ENCODE measurements around the gene ATP5F1D.
"Not testable (repeated sequence)": the region's sequence is repeated elsewhere in the genome, so short reads cannot be mapped to it uniquely, and the experiment has no call there.

ATP5F1D gene

DNA sequence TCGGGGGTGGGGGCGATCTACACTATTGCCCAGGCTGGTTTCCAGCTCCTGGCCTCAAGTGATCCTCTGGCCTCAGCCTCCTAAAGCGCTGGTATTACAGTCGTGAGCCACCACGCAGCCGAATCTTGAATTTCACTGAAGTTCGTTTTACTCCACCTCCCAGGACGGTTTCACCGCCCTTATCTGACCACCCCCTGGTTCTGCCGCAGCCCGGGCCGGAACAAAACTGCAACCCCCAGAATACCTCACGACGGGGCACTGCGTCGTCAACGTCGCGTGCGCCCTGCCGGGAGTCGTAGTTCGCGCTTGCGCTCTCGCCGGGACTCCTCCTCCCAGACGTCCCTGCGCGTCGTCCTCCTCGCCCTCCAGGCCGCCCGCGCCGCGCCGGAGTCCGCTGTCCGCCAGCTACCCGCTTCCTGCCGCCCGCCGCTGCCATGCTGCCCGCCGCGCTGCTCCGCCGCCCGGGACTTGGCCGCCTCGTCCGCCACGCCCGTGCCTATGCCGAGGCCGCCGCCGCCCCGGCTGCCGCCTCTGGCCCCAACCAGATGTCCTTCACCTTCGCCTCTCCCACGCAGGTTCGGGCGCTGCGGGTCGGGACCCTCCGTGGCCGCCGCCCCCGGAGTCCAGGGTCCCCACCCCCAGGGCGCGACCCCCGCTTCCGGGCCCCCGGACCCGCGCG is at the start of gene ATP5F1D:
Gene ATP5F1D (plus strand): TSS at position 335 of the 679 bp plus-strand sequence. CDS start 100 bp downstream, at position 435.
- peak; percentile 82 for DNase-seq

DNA sequence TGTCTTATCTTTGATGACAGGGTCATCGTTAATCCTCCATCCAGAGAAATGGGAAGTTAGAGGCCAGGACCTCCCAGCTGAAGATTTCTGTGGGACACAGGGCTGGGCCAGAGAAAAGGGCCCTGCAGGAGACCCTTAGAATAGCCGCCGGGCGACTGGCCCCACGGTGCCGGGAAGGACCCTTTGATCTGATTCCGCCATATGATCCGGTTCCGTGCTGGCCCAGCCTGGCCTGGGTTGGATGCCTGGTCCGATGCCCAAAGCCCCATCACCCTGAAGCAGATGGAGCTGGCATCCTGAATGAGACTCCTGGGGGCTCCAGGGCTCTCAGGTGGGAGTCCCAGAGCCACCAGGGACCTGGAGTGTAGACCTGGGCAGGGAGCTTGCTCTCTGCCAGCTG is 42.0 kb upstream of the ATP5F1D start:
- DNase-seq, result no peak

DNA sequence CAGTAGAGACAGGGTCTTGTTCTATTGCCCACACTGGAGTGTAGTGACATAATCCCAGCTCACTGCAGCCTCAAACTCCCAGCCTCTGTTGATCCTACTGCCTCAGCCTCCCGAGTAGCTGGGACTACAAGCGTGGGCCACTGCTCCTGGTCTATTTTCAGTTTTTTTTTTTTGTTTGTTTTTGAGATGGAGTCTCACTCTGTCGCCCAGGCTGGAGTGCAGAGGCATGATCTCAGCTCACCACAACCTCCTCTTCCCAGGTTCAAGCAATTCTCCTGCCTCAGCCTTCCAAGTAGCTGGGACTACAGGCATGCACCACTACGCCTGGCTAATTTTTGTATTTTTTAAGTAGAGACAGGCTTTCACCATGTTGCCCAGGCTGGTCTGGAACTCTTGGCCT is 40.9 kb upstream of the ATP5F1D start:
- not testable (repeated sequence) for DNase-seq

DNA sequence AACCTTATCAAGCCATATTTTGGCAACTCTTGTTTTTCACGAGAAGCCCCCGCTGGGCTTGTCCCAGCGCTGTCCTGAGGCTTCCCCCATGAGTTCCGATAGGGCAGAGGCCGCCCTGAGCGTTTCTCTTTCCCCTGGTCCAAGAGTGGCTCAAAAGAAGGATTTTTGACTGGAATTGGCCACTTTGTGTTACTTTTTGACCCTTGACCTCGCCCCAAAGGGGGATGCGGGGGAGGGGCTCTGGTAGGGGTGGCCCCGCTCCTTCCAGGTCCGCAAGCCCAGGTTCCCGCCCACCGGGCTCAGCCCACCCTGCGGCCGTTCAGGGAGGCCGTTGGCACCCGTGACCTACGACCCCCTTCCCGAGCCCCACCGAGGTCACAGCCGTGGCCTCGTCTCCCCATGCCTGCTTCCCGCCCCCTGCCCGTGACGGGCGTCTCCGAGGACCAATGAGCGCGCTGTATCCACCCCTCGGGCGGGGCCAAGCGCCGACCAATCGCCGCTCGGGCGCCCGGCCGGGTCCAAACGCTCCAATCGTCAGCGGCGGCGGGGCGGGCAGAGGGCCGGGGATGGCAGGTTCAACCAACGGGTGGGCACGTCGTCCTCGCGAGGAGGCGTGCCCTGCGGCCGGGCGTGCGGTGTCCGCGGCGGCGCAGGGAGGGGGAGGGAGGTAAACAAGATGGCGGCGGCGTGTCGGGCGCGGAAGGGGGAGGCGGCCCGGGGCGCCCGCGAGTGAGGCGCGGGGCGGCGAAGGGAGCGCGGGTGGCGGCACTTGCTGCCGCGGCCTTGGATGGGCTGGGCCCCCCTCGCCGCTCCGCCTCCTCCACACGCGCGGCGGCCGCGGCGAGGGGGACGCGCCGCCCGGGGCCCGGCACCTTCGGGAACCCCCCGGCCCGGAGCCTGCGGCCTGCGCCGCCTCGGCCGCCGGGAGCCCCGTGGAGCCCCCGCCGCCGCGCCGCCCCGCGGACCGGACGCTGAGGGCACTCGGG is 36.1 kb upstream of the ATP5F1D start, which contains the start of gene STK11:
Gene STK11 (plus strand): TSS at position 665 of the 986 bp plus-strand sequence. CDS start 1,136 bp downstream, outside the sequence.
- peak; percentile 78 for DNase-seq

DNA sequence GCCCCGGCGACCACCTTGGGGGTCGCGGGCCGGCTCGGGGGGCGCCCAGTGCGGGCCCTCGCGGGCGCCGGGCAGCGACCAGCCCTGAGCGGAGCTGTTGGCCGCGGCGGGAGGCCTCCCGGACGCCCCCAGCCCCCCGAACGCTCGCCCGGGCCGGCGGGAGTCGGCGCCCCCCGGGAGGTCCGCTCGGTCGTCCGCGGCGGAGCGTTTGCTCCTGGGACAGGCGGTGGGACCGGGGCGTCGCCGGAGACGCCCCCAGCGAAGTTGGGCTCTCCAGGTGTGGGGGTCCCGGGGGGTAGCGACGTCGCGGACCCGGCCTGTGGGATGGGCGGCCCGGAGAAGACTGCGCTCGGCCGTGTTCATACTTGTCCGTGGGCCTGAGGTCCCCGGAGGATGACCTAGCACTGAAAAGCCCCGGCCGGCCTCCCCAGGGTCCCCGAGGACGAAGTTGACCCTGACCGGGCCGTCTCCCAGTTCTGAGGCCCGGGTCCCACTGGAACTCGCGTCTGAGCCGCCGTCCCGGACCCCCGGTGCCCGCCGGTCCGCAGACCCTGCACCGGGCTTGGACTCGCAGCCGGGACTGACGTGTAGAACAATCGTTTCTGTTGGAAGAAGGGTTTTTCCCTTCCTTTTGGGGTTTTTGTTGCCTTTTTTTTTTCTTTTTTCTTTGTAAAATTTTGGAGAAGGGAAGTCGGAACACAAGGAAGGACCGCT is 35.2 kb upstream of the ATP5F1D start:
- no peak for DNase-seq

DNA sequence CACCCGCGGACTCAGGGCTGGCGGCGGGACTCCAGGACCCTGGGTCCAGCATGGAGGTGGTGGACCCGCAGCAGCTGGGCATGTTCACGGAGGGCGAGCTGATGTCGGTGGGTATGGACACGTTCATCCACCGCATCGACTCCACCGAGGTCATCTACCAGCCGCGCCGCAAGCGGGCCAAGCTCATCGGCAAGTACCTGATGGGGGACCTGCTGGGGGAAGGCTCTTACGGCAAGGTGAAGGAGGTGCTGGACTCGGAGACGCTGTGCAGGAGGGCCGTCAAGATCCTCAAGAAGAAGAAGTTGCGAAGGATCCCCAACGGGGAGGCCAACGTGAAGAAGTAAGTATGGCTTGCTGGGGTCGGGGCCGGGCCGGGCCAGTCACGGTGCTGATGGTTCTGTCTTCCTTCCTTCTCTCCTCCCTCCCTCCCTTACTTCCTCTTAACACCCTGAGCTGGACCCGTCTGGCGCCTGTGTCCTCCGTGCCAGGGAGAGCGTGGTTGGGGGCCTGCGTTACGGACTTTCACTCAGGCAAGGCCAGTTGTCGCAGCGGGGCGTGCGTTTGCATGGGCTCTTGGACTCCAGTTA is 34.6 kb upstream of the ATP5F1D start:
- no peak for DNase-seq

DNA sequence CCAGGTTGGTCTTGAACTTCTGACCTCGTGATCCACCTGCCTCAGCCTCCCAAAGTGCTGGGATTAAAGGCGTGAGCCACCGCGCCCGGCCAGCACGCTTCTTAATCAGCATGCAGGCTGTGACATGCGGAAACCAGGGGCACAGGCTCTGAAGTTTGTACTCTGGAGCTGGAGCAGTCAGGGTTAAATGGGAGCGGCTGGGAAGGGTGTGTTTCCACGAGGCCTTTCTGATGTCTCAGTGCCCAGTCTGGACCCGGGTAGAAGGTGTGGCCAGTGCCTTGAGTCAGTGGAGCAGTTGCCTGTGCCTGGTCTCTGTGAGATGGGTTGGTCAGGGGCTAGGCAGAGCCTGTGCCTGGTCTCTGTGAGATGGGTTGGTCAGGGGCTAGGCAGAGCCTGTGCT is 32.7 kb upstream of the ATP5F1D start:
- DNase-seq, result not testable (repeated sequence)

DNA sequence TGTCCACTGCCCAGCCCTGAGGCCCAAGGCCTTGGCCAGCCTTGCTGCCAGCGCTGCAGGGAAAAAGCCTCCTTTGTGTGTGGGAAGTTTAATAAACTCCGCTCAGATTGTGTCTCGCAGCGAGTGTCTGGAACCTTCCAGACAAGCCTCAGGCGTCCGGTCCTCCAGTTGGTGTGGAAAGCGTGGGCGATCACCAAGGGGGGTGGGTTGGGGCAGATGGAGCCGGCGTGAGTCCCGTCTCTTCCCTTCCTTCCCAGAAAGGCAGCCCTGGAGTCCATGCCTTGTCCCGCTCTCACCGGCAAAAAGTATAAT is 31.4 kb upstream of the ATP5F1D start:
- DNase-seq, result no peak

DNA sequence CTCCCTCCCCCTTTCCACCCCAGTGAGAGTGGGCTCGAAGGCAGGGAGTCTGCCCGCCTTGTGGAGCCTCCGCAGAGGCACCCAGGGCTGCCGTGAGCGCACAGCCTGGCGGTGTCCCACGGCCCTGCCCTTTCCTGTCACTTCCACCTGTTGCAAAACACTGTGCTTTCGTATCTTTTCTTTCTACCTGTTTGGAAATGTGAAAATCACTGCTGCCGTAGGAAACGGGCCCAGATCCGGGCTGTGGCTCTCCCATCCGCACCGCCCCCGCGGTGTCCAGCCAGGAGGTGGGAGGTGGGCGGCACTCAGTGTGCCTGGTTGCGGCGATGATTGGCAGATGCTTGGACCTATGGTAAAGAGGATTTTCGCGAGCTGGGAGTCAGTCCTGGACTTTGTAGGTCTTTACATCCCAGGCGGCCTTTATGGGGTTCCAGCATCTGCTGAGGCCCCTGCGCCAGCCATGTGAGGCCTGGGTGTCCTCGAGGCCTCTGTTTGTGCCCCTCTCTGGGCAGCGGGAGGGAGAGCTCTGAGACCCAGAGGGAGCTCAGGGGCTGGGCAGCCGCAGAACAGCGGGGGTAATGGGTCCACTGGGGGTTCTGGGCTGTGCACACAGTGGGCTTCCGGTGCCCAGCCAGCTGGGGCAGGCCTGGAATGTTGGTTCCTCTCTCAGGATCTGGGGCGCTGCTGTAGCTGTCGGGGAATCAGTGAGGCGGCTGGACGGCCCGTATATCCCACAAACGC is 29.9 kb upstream of the ATP5F1D start:
- DNase-seq, result no peak

DNA sequence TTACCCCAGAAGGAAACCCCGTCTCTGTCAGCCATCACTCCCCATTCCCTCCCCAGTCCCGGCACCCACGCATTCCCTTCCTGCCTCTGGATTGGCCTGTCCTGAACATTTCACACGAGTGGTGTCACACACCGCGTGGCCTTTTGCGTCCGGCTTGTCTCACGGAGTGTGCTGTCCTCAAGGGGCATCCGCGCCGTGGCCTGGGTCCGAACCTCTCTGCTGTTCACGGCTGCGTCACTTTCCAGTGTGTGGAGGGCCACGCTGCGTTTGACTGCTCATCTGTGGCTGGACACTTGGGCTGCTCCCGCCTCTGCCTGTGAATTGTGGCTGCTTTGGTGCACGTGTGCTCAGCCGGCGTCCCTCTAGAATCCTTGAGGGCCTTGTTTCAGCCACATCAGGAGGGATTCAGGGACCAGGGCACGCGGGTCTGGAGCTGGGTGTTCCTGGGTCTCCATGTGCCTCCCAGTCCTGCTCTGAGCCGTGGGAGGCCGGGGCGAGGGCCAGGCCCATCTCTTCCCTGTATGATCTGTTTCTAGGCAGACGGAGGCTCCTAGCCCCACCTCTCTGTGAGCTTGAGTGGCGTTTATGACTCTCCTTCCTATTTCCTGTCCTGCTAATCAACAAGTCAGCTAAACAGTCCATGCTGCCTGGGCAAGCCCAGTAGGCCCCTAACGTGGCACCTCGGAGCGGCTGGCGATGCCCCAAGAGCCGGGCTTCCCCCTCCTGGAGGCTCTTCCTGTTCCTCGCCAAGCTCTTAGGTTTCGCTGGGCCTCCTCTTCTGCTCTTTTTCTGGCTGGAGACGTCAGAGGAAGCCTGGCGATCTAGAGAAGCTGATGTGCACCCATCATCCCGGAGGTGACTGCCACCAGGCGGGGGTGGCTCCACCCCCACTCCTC is 27.9 kb upstream of the ATP5F1D start:
- DNase-seq, result no peak

DNA sequence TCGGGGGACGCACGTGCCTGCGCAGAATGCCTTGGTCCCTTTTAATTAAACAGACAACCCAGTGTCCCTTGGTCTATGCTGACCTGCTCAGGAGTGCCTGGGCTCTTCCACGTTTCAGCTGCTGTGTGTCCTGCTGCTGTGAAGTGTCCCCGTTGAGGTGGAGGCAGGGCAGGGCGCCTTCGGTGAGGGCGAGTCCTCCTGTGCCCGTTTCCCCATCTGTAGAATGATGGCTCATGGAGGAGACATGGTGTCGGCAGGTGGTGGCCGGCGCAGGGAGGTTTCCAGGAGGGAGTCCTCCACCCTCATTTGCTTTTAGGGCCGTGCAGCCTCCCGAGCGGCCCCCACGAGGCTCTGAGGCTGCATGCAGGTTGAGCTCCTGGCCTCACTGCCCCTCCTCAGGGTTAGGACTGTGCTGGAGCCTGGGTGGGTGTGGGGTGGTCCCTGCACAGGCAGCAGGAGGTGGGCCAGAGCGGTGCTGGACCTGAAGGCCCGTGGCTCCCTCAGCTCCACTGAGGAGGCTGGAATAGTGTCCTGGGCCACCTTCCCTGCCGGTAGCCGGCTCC is 27.2 kb upstream of the ATP5F1D start:
- no peak for DNase-seq

DNA sequence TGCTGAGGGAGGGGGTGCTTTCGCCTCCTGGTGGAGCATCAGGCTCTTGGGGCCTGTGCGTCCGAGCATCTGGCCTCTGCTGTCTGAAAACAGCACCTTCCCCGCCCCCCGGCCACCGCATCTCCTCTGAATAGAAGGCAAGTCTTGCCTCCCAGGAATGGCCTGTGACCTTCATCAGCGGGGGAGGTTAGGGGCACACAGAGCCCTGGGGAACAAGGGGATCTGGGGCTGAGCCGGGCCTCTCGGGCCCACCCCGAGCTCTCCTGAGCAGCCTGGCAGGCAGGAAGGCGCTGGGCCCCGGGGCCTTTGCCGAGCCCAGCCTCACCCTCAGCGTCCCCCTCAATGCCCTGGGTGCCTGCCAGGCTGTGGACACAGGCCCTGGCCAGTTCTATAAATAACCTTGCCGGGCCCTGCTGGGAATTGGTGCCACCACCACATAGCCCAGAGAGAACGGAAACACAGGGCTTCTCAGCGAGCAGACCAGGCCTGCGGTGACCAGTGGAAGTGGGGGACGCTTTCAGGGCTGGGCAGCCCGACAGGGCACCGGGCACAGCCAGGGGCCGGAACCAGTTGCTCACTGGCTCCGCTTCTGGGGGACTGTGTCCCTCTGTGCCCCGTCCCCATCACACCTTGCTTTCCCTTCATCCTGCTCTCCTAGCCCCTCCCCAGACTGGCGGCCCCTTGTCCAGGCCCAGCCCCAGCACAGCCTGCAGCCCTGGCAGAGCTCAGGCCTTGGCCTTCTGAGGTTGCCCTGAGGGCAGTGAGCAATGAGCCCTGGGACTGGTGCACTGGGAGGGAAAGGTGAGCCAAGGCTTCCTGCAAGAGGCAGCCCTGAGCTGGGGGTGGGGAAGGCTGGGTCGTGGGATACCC is 26.5 kb upstream of the ATP5F1D start:
- no peak for DNase-seq

DNA sequence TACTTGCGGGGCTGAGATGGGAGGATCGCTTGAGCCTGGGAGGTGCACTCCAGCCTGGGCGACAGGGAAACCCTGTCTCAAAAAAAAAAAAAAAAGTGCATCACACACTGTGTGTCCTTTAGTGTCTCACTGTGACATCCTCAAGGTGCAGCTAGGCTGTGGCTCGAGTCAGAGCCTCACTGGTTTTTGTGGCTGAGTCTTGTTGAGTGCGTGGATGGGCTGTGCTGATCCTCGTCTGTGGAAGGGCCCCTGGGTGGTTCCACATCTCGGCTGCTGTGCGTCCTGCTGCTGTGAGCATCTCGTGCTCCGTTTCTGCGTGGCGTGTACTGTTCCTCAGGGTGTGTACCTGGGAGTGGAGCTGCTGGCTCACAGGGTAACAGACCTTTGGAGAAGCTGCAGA is 24.8 kb upstream of the ATP5F1D start:
- DNase-seq, result no peak

DNA sequence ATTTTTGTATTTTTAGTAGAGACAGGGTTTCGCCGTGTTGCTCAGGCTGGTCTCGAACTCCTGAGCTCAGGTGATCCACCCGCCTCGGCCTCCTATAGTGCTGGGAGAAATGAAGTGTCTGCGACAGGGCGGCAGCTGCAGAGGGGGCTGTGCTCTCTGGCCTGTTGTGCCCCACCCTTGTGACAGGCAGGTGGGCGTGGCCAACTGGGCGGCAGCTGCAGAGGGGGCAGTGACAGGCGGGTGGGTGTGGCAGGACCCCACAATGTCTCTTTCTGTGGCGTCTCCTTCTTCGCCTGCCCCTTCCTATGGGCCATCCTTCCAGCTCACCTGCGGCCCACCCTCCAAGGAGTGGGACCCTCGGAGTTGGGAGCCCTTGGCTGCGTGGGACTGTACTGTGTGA is 24.2 kb upstream of the ATP5F1D start:
- no peak for DNase-seq

DNA sequence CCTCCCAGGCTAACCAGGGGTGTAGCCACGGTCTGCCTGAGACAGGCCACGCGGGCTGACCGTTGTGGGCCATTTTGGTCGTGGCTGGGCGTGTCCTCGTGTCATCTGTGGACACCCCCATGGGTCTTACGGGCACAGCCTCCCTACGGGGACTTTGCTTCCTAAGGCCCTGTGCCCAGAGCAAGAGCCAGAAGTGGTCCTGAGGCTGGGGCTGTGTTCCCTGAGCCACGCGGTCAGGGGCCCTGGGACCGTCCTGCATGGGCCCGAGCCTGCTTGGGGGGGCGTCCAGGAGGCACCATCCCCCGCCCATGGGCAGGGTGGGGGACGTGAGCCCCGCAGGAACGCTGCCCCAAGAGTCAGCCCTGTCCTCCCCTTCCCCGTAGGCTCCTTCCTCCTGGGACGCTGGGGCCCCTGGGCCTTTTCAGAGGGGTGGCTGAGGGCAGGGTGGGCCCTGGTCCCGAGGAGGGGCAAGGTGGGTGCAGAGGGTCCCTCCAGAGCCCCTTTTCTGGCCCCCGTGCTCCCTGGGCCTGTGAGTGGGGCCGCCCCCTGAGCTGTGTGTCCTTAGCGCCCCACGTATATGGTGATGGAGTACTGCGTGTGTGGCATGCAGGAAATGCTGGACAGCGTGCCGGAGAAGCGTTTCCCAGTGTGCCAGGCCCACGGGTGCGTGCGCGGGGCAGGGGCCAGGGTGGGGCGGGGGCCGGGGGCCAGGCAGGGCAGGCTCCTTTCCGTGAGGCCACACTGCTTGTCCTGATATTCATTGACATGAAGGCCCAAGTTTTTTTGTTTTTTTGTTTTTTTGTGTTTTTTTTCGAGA is 22.6 kb upstream of the ATP5F1D start:
- DNase-seq, result no peak

DNA sequence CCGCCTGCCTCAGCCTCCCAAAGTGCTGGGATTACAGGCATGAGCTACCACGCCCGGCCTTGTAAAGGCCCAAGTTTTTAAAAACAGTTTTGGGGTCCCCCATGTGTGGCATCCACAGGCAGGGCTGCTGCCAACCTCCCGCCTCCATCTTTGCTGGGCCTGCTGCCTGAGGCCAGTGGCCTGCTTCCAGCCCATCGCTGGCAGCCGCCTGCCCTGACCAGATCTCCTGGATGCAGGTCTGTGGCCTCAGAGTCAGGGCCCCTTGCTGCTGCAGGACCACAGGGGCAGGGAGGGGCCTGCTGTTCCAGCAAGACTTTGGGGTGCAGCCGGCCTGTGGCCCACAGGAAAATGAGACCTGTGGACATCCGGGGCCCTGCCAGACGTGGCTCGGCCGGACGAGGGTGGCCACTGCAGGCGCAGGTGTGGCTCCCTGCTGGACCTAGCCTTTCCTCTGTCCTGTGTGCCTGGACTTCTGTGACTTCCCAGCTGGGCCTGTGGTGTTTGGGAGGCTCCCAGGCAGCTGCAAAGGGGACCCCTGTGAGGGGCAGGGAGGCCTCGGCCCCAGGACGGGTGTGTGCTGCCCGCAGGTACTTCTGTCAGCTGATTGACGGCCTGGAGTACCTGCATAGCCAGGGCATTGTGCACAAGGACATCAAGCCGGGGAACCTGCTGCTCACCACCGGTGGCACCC is 21.6 kb upstream of the ATP5F1D start:
- DNase-seq, result no peak

DNA sequence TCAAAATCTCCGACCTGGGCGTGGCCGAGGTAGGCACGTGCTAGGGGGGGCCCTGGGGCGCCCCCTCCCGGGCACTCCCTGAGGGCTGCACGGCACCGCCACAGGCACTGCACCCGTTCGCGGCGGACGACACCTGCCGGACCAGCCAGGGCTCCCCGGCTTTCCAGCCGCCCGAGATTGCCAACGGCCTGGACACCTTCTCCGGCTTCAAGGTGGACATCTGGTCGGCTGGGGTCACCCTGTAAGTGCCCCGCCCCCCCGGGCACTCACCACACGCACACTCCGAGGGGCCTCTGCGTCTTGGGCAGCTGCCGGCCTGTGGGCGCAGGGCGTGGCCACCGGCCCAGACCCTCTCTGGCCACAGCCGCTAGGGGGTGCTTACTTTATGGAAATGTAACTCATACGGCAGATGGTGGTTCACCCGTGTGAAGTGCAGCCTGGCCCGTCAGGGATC is 21.0 kb upstream of the ATP5F1D start:
- no peak for DNase-seq

Data from NCI-H187 treated with DMSO at 0.1 percent for 48 hours (cell line).